ENCODE data around the gene LAMTOR1.

LAMTOR1 gene

GRCh38 chr11:72119198-72119597, 16.1 kb upstream of the LAMTOR1 start:
- DNase-seq (ENCODE audit: low read depth in 2 of 2, low spot score in 1 of 2), result no peak

DNA sequence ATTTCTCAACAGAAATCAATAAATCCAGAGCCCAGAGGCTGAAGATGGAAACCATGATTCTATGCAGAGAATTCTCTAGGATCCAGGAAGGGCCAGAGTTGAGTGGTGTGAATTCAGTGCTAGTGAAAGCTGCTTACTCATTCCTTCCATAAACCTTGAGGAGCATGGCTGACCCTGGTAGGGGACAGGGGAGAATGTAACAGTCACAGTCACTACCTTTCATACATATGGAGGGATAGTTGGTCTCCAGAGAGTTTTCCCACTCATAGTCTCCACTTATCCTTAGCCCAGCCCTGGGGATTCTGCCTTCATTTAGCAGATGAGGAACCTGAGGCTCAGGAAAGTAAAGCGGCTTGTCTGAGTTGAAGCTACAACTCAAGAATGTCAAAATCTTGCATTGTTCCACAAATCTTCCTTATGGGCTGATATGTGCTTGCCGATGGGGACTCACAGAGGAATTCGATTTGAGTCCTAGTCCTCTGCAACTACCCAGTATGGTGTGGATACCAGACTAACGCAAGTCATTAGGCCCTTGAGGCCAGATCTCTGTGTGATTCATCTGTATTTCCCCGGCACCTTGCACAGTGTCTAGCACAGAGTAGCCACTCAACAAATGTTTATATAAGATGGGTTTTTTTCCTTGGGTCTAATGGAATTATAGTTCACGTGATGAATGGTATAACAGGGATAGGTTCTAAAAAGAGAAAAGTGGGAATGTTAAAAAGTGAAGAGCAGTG, 13.1 kb upstream of the LAMTOR1 start:
- no peak for DNase-seq (ENCODE audit: low read depth in 2 of 2, low spot score in 1 of 2)

- no peak for DNase-seq (ENCODE audit: low read depth in 2 of 2, low spot score in 1 of 2)
These were observed 11.5 kb upstream of the LAMTOR1 start for GRCh38 chr11:72114570-72114969.

DNA sequence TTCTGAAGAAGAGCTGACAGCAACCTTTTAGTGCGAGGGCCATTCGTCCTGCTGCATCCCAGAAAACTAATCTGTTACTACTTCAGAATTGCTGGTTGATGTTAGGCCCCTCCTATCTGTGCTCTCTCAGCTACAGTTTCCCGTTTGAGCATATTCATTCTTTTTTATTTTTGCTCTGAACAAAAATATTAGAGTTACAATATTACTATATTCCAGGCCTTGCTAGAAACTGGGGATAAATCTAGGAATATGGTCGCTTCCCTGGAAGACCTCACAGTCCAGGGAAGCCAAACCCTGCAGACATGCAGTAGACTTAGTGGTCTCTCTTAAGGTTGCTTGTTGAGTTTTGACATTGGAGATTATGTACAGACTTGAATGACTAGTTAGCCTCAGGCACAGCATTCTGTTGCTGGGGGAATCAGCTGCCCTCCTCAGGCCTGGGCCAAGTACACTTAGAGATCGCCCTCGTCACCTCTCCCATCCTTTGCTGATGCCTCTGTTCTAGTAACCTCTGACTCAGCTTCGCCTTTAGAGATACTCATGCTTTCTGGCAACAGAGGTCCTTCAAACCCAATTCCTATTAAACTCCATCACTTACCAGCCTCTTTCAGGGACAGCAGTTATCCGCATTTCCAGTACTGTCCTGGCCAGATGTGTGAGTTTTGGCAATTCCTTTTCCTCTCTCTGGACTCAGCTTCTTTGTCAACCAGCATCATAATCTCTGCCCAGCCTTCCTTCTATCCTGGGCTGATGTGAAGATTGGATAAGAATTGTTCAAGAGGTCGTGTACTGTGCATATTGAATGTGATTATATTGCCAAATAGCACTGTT, 10.1 kb upstream of the LAMTOR1 start:
- DNase-seq (ENCODE audit: low read depth in 2 of 2, low spot score in 1 of 2), result no peak

GRCh38 chr11:72112143-72112977, 9.3 kb upstream of the LAMTOR1 start, which contains the start of gene ANAPC15:
ANAPC15 (minus strand) TSS chr11:72112695; CDS start chr11:72111276, 1,419 bp downstream.
- peak; percentile 96 for DNase-seq (ENCODE audit: low read depth in 2 of 2, low spot score in 1 of 2)

DNA sequence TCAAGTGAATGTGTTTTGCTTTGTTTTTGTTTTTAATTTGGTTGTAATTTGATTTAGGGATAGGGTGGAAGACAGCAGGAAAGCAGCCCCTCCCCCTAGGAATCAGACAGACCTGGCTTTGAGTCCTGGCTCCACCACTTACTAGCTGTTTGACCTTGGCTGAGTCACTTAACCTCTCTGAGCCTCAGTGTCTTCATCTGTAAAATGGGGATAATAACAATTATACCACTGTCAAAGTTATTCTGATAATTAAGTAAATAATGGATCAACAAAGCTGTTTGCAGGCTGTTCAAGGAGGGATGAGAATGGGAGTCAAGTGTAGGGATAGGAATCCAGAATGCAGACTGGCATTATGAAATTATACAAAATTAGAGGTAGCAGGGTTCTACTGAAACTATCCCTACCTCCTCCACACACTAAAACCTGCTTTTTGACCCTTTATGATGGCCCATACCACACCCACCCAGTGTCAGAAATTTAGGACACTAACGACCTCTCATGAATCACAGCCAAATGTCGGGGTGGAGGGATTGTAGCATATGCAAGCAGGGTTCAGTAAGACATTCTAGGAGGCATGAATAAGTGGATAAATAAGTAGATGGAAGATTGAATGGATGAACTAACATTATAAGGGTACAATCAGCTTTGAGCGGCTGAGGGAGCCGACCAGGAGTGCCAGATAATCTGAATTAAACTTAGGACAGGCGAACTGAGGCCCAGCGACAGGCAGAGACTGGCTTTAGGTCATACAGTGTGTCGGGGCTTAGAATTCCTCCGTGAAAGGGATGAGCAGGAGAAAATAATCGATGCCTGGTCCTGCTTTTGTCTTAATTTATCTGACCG, 8.4 kb upstream of the LAMTOR1 start:
- no peak for DNase-seq (ENCODE audit: low read depth in 2 of 2, low spot score in 1 of 2)

- no peak for DNase-seq (ENCODE audit: low read depth in 2 of 2, low spot score in 1 of 2)
These were observed 2.8 kb upstream of the LAMTOR1 start, which contains the start of gene TOMT for GRCh38 chr11:72105888-72106287. TOMT (plus strand) TSS chr11:72105924; CDS start chr11:72105952, 28 bp downstream.

GRCh38 chr11:72103754-72104167, 664 bp upstream of the LAMTOR1 start:
- DNase-seq (ENCODE audit: low read depth in 2 of 2, low spot score in 1 of 2), result no peak

DNA sequence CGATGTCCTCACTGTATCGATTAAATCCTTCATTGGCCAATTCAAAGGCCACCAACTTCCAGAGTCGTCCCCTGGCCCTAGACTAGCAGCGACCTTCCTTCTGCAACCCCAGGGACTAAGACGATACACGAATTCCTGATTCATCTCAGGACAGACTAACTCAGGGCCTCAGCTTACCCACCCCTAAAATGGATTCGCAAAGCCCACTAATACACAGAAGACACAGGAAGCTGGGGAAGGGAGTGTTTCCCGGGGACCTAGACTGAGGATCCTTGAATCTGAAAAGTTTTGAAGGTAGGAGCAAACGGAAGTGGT, 509 bp downstream of the LAMTOR1 start:
- DNase-seq (ENCODE audit: low read depth in 2 of 2, low spot score in 1 of 2), result no peak

GRCh38 chr11:72102162-72102561, 935 bp downstream of the LAMTOR1 start:
- DNase-seq (ENCODE audit: low read depth in 2 of 2, low spot score in 1 of 2), result no peak

GRCh38 chr11:72100462-72100861, 2.6 kb downstream of the LAMTOR1 start:
- no peak for DNase-seq (ENCODE audit: low read depth in 2 of 2, low spot score in 1 of 2)

DNA sequence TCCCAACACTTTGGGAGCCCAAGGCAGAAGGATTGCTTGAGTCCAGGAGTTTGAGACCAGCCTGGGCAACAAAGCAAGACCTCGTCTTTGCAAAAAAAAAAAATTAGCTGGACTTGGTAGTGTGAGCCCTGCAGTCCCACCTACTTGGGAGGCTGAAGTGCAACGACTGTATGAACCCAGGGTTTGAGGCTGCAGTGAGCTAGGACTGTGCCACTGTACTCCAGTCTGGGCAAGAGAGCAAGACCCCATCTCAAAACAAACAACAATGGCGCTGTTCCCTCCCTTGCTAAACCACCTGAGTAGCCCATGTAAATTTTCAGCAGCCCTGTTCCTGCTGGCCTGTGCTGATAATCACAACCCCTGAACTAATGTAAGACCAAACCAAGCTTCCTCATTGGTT, 3.1 kb downstream of the LAMTOR1 start:
- no peak for DNase-seq (ENCODE audit: low read depth in 2 of 2, low spot score in 1 of 2)

DNA sequence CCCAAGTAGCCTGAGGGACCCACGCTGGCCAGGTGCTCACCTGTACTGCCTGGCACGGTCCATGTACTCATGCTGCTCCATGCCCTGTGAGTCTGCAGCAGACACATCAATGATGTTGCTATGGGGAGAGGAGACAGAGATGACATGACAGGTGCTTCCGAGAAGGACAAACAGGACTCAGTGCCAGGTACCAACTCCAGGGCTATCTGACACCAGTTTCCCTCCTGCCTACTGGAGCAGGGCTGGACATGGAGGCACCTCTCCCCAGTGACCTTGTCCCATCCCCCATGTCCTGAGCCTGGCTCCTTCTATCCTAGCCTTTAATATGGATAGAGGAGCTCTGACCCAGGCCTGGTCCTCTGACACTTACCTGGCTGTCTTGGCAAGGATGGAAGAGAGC, 4.4 kb downstream of the LAMTOR1 start:
- no peak for DNase-seq (ENCODE audit: low read depth in 2 of 2, low spot score in 1 of 2)

DNA sequence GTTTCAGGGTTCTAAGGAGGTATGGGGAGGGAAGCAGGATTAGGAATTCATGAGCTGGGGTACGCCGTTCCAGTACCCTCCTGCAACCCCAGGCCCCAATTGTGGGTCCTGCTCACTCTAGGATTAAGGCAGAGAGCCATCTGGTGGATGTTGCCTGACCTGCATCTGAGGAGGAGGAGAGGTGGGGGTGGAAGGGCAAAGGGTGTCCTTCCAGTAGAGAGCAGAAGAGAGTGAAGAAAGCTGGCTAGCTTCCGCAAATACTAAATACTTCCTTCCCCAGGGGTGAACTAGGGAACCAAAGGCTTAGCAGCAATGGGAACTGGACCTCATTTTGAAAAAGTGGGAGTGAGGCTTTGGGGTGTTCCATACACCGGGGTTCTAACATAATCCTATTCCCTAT, 11.8 kb downstream of the LAMTOR1 start:
- DNase-seq (ENCODE audit: low read depth in 2 of 2, low spot score in 1 of 2), result peak in 1 of 2 donors; percentile 37

GRCh38 chr11:72088076-72088808, 14.9 kb downstream of the LAMTOR1 start:
- DNase-seq (ENCODE audit: low read depth in 2 of 2, low spot score in 1 of 2), result no peak

- DNase-seq (ENCODE audit: low read depth in 2 of 2, low spot score in 1 of 2), result no peak
These were observed 17.3 kb downstream of the LAMTOR1 start for GRCh38 chr11:72085621-72086351.

GRCh38 chr11:72084965-72085364, 18.1 kb downstream of the LAMTOR1 start:
- no peak for DNase-seq (ENCODE audit: low read depth in 2 of 2, low spot score in 1 of 2)

DNA sequence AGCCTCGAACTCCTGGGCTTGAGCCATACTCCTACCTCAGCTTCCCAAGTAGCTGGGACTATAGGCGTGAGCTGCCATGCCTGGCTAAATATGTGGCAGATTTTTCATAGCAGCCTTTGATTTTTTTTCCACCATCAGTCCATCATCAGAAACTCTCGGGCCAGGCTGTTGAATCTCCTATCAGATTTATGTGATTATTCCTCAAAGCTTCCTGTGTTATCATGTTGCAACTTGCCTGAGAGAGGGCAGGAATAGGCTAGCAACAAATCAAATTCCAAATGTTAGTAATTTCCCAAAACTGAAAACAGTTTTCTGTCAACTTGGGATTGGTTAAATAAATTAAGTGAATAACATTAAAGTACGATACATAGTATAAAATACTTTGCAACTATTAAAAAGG, 19.0 kb downstream of the LAMTOR1 start:
- DNase-seq (ENCODE audit: low read depth in 2 of 2, low spot score in 1 of 2), result no peak

GRCh38 chr11:72083414-72083813, 19.7 kb downstream of the LAMTOR1 start:
- DNase-seq (ENCODE audit: low read depth in 2 of 2, low spot score in 1 of 2), result no peak
